Middle frontal gyrus (tissue), 1 donor: Measurements from ENCODE around the gene BCAR3.
A peak's percentile ranks its signal among the peaks of the same experiment; 100 is the strongest.

Source experiments
- DNase-seq: peaks from one replicate; pipeline ENCODE4 v3.0.0-alpha.2; 2015; ENCODE audit warnings: low spot score; ENCODE audit errors: extremely low spot score

The BCAR3 gene

GRCh38 chr1:93616996-93617669 lies 64.5 kb downstream of the BCAR3 start:
- no peak for DNase-seq

- no peak for DNase-seq
Observed at GRCh38 chr1:93616221-93616995, 65.2 kb downstream of the BCAR3 start.

GRCh38 chr1:93615582-93616150 lies 66.0 kb downstream of the BCAR3 start:
- no peak for DNase-seq

GRCh38 chr1:93614986-93615581 lies 66.6 kb downstream of the BCAR3 start:
- no peak for DNase-seq

- DNase-seq, result no peak
Observed at GRCh38 chr1:93614541-93614940, 67.1 kb downstream of the BCAR3 start.

- no peak for DNase-seq
Observed at GRCh38 chr1:93613898-93614297, 67.7 kb downstream of the BCAR3 start.

- no peak for DNase-seq
Observed at GRCh38 chr1:93612510-93612909, 69.1 kb downstream of the BCAR3 start.

- no peak for DNase-seq
Observed at GRCh38 chr1:93611668-93612067, 70.0 kb downstream of the BCAR3 start.

- DNase-seq, result no peak
Observed at GRCh38 chr1:93609536-93609935, 72.1 kb downstream of the BCAR3 start.

GRCh38 chr1:93608187-93609109 lies 73.2 kb downstream of the BCAR3 start:
- no peak for DNase-seq

- DNase-seq, result no peak
Observed at GRCh38 chr1:93607814-93608186, 73.8 kb downstream of the BCAR3 start.

- peak; percentile 22 for DNase-seq
Observed at GRCh38 chr1:93605812-93606512, 75.7 kb downstream of the BCAR3 start.

- DNase-seq, result no peak
Observed at GRCh38 chr1:93605026-93605568, 76.5 kb downstream of the BCAR3 start.

GRCh38 chr1:93604411-93604810 lies 77.2 kb downstream of the BCAR3 start:
- DNase-seq, result no peak

GRCh38 chr1:93603601-93604000 lies 78.0 kb downstream of the BCAR3 start:
- no peak for DNase-seq

- no peak for DNase-seq
Observed at GRCh38 chr1:93603106-93603505, 78.5 kb downstream of the BCAR3 start.

GRCh38 chr1:93602101-93602500 lies 79.5 kb downstream of the BCAR3 start:
- DNase-seq, result no peak

- no peak for DNase-seq
Observed at GRCh38 chr1:93601686-93602085, 80.0 kb downstream of the BCAR3 start.

GRCh38 chr1:93600663-93601062 lies 81.0 kb downstream of the BCAR3 start:
- no peak for DNase-seq

GRCh38 chr1:93599479-93599878 lies 82.2 kb downstream of the BCAR3 start:
- DNase-seq, result no peak
